CD4-positive, alpha-beta T cell (primary cell): ENCODE results near the gene LEFTY2. TPM values are rescaled to one million over a fixed set of nuclear protein-coding genes. Genes with fewer than 3 reads are reported as not detected.

Source experiments
- ATAC-seq: fragments of 200-7000 bp; cut with Tn5 transposase; one replicate; pipeline ENCODE4 v1.10.0; 2022; ENCODE audit warnings: mild to moderate bottlenecking; ENCODE audit not compliant: poor library complexity
- CTCF ChIA-PET: fragments of 350-600 bp; sonication (Branson Sonifier 250); formaldehyde crosslinking; loops from one replicate; lab custom pipeline; 2021; ENCODE audit warnings: antibody characterized with exemption, inconsistent platforms; lab: Charles Lee
- POLR2A ChIA-PET: fragments of 350-600 bp; sonication (Branson Sonifier 250); formaldehyde crosslinking; loops from one replicate; lab custom pipeline; 2021; ENCODE audit warnings: antibody characterized with exemption, inconsistent platforms; lab: Charles Lee
- DNase-seq, 14 experiments: peaks; one replicate each; pipeline ENCODE4 v3.0.0-alpha.2; 2013 to 2020; ENCODE audit warnings: mixed read lengths in 2 of 14
- H3K27ac ChIP-seq, 2 donors: one replicate each; pipeline versions ENCODE4 v1.5.1 to v1.7.0; 2013; ENCODE audit warnings: low read length in 2 of 2, low read depth in 1 of 2, mild to moderate bottlenecking in 1 of 2
- H3K27me3 ChIP-seq, 2 experiments: 1 replicate in 1 of 2; 2 replicates in 1 of 2; pipeline versions ENCODE4 v1.6.1 to v1.7.0; 2013; ENCODE audit warnings: low read length in 2 of 2, control low read depth in 1 of 2, mild to moderate bottlenecking in 1 of 2, moderate library complexity in 1 of 2; ENCODE audit not compliant: insufficient read depth in 2 of 2, control insufficient read depth in 1 of 2
- H3K36me3 ChIP-seq: one replicate; pipeline ENCODE4 v1.6.1; 2013; ENCODE audit warnings: low read length, control low read depth; ENCODE audit not compliant: insufficient read depth
- H3K4me1 ChIP-seq: one replicate; pipeline ENCODE4 v1.6.1; 2013; ENCODE audit warnings: low read length, control low read depth; ENCODE audit not compliant: insufficient read depth
- H3K4me3 ChIP-seq: one replicate; pipeline ENCODE4 v1.5.1; 2013; ENCODE audit warnings: mild to moderate bottlenecking, low read length, moderate library complexity
- H3K9me3 ChIP-seq, 2 experiments: 1 replicate in 1 of 2; 2 replicates in 1 of 2; pipeline versions ENCODE4 v1.6.1 to v1.7.0; 2013; ENCODE audit warnings: low read length in 2 of 2, mild to moderate bottlenecking in 2 of 2, control low read depth in 1 of 2, moderate library complexity in 1 of 2; ENCODE audit not compliant: control insufficient read depth in 1 of 2, insufficient read depth in 1 of 2
- H3K27ac Mint-ChIP-seq: one replicate; pipeline ENCODE4 v1.8.0; 2020; ENCODE audit warnings: mixed read lengths
- H3K27me3 Mint-ChIP-seq: one replicate; pipeline ENCODE4 v1.8.0; 2021; ENCODE audit warnings: mixed read lengths
- H3K36me3 Mint-ChIP-seq: one replicate; pipeline ENCODE4 v1.8.0; 2021; ENCODE audit warnings: low read depth, mixed read lengths
- H3K4me1 Mint-ChIP-seq: one replicate; pipeline ENCODE4 v1.8.0; 2021; ENCODE audit warnings: low read depth, mixed read lengths
- H3K4me3 Mint-ChIP-seq: one replicate; pipeline ENCODE4 v1.8.0; 2020; ENCODE audit warnings: mild to moderate bottlenecking, mixed read lengths
- H3K9me3 Mint-ChIP-seq: one replicate; pipeline ENCODE4 v1.8.0; 2020; ENCODE audit warnings: mixed read lengths
- intact Hi-C, 2 experiments: fragments of 100-400 bp; cut with DNase I in 1 of 2; cut with micrococcal nuclease in 1 of 2; formaldehyde crosslinking; loops; one replicate each; pipeline versions ENCODE4 v1.15.1 to v1.9.0; 2023 to 2025; cut with DNase I, micrococcal nuclease
- total RNA-seq, 174 experiments: library from RNA in 2 of 174; stranded (reverse) in 2 of 174; gene quantifications; one replicate each; pipeline ENCODE4 v1.2.3 and lab custom pipeline; 2021 to 2026
- TF ChIP-seq, protein P1 (sequence below): fragments of 200-600 bp; IDR thresholded peaks from one replicate; pipeline ENCODE4 v1.8.0; 2022; ENCODE audit warnings: antibody characterized with exemption, mild to moderate bottlenecking

LEFTY2 gene
- total RNA-seq, 2 experiments from 2014 or later, result not detected

DNA sequence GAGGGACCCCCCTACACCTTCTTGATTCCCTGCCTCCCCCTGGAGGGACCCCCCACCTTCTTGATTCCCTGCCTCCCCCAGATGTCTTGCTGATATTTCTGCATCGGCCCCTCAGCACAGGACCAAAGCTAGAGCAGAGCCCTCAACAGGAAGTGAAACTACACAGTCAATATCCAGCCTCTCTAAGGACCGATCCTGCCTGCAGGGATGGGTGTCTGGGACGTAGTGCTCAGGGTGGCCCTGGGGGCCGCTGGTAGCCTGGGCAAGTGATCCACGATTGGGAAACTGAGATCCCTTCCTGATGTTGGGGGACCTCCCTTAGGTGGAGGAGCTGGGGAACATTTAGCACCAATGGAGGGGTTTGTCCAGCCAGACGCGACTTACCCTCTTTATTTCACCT, 3.9 kb upstream of the LEFTY2 start:
- TF ChIP-seq, protein P1, sequence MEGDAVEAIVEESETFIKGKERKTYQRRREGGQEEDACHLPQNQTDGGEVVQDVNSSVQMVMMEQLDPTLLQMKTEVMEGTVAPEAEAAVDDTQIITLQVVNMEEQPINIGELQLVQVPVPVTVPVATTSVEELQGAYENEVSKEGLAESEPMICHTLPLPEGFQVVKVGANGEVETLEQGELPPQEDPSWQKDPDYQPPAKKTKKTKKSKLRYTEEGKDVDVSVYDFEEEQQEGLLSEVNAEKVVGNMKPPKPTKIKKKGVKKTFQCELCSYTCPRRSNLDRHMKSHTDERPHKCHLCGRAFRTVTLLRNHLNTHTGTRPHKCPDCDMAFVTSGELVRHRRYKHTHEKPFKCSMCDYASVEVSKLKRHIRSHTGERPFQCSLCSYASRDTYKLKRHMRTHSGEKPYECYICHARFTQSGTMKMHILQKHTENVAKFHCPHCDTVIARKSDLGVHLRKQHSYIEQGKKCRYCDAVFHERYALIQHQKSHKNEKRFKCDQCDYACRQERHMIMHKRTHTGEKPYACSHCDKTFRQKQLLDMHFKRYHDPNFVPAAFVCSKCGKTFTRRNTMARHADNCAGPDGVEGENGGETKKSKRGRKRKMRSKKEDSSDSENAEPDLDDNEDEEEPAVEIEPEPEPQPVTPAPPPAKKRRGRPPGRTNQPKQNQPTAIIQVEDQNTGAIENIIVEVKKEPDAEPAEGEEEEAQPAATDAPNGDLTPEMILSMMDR, result no peak
- Histone ChIP-seq H3K9me3 (no peaks in the 10 kb centered on the region), H3K4me3 (no peak overlapping the region), H3K27me3 (no peaks in the 10 kb centered on the region), H3K4me1 (peaks cover 11% of the 10 kb centered on the region), H3K36me3 (no peaks in the 10 kb centered on the region), H3K27ac (no peak overlapping the region)
- intact Hi-C loops, result no loop called here
- ChIA-PET CTCF (no interaction called here), POLR2A (interaction anchor here (0.9 to 2.0 kb wide), 6 partner anchors 9 to 167 kb away, joined by 3 to 6 read pairs (median 3); partner anchors contain the start of genes PYCR2, SRP9 and TMEM63A)
- no peaks in the 10 kb centered on the region for H3K36me3 Mint-ChIP-seq
- no peaks in the 10 kb centered on the region for H3K9me3 Mint-ChIP-seq
- no peak overlapping the region for H3K27ac Mint-ChIP-seq
- H3K27me3 Mint-ChIP-seq, result peaks cover 3% of the 10 kb centered on the region
- H3K4me1 Mint-ChIP-seq, result peaks cover 12% of the 10 kb centered on the region
- H3K4me3 Mint-ChIP-seq, result no peak overlapping the region
- DNase-seq (peak in 3 of 14 experiments; percentile 11 to 36 (median 16)), ATAC-seq (peak; percentile 52)

DNA sequence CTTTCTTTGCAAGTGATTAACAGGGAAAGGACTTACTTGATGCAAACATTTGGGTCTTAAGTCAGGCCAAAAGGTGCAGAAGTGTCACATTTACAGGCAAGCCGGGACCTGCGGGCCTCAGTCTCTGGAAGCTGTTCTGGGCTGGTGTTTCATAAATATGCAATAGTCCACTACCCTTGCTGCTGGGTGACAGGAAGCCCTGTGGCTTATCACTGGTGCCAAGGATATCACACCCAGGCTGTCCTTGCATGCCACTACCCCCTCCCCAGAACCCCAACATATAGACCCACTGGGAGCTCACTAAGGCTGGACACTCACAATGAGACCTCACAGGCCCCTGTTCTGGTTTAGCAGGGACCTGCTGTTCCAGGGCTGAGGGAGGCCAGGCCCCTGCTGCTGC, 3.4 kb upstream of the LEFTY2 start:
- DNase-seq (no peak), ATAC-seq (no peak)
- no peak overlapping the region for H3K4me3 Mint-ChIP-seq
- H3K27ac Mint-ChIP-seq, result no peak overlapping the region
- intact Hi-C loops, result no loop called here
- peaks cover 12% of the 10 kb centered on the region for H3K4me1 Mint-ChIP-seq
- H3K9me3 ChIP-seq, result no peaks in the 10 kb centered on the region
- no peak overlapping the region for H3K27ac ChIP-seq
- H3K27me3 Mint-ChIP-seq, result peaks cover 3% of the 10 kb centered on the region
- TF ChIP-seq, protein P1, result no peak
- ChIA-PET POLR2A (interaction anchor here (0.9 to 2.0 kb wide), 6 partner anchors 8 to 167 kb away, joined by 3 to 6 read pairs (median 3); partner anchors contain the start of genes PYCR2, SRP9 and TMEM63A), CTCF (no interaction called here)
- H3K36me3 Mint-ChIP-seq, result no peaks in the 10 kb centered on the region
- H3K27me3 ChIP-seq, result no peaks in the 10 kb centered on the region
- H3K9me3 Mint-ChIP-seq, result no peaks in the 10 kb centered on the region
- no peak overlapping the region for H3K4me3 ChIP-seq
- H3K36me3 ChIP-seq, result no peaks in the 10 kb centered on the region
- H3K4me1 ChIP-seq, result peaks cover 11% of the 10 kb centered on the region

DNA sequence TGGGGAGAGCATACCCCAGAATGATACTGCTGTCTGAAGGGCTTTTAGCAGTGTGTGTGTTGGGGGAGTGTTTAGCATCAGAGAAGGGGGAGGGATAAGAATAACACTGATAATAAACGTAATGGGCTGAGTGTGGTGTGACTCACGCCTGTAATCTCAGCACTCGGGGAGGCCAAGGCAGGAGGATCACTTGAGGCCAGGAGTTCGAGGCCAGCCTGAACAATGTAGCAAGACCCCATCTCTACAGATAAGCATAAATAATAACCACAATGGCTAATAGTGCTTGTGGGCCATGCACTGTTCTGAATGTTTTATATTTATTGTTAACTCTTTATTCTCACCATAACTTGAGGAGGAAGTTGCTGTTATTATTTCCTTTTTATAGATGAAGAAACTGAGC, 2.6 kb upstream of the LEFTY2 start:
- no peak overlapping the region for H3K4me3 Mint-ChIP-seq
- peaks cover 12% of the 10 kb centered on the region for H3K4me1 Mint-ChIP-seq
- H3K4me3 ChIP-seq, result no peak overlapping the region
- POLR2A ChIA-PET, result no interaction called here
- CTCF ChIA-PET, result no interaction called here
- H3K27ac Mint-ChIP-seq, result no peak overlapping the region
- H3K4me1 ChIP-seq, result peaks cover 11% of the 10 kb centered on the region
- H3K36me3 ChIP-seq, result no peaks in the 10 kb centered on the region
- TF ChIP-seq, protein P1, result no peak
- DNase-seq (no peak), ATAC-seq (no peak)
- H3K27ac ChIP-seq, result no peak overlapping the region
- H3K27me3 ChIP-seq, result no peaks in the 10 kb centered on the region
- no peaks in the 10 kb centered on the region for H3K9me3 ChIP-seq
- H3K27me3 Mint-ChIP-seq, result peaks cover 3% of the 10 kb centered on the region
- H3K36me3 Mint-ChIP-seq, result no peaks in the 10 kb centered on the region
- no peaks in the 10 kb centered on the region for H3K9me3 Mint-ChIP-seq
- intact Hi-C loops, result no loop called here
